IMR-90 (cell line): Measurements from ENCODE around the gene IER5L.

Experiments used
- BHLHE40 ChIP-seq: fragments of 150-350 bp; IDR thresholded peaks from 2 replicates; pipeline ENCODE4 v1.6.1; 2016; ENCODE audit warnings: mild to moderate bottlenecking, low read depth, low read length
- CTCF ChIP-seq: conservative IDR thresholded peaks from 2 replicates; pipeline ENCODE4 v1.5.1; 2012; ENCODE audit warnings: mild to moderate bottlenecking, low read depth, low read length, improper control_type of control experiment
- ELK1 ChIP-seq: fragments of 150-350 bp; IDR thresholded peaks from 2 replicates; pipeline ENCODE4 v1.6.1; 2016; ENCODE audit warnings: low read depth, mild to moderate bottlenecking, low read length, moderate library complexity, borderline replicate concordance
- MAFK ChIP-seq: IDR thresholded peaks from 2 replicates; pipeline ENCODE4 v1.6.1; 2012; ENCODE audit warnings: low read depth, low read length, improper control_type of control experiment
- MAZ ChIP-seq: IDR thresholded peaks from 2 replicates; pipeline ENCODE4 v1.6.1; 2012; ENCODE audit warnings: low read depth, mild to moderate bottlenecking, low read length, improper control_type of control experiment, moderate library complexity, borderline replicate concordance
- MXI1 ChIP-seq: IDR thresholded peaks from 2 replicates; pipeline ENCODE4 v1.6.1; 2012; ENCODE audit warnings: low read depth, mild to moderate bottlenecking, low read length, moderate library complexity, borderline replicate concordance
- POLR2A ChIP-seq: IDR thresholded peaks from 2 replicates; pipeline ENCODE4 v1.6.1; 2012; ENCODE audit warnings: mild to moderate bottlenecking, low read depth, low read length
- RAD21 ChIP-seq: IDR thresholded peaks from 2 replicates; pipeline ENCODE4 v1.6.1; 2012; ENCODE audit warnings: low read length, improper control_type of control experiment
- RFX5 ChIP-seq: IDR thresholded peaks from 2 replicates; pipeline ENCODE4 v1.8.0; 2012; ENCODE audit warnings: low read depth, mild to moderate bottlenecking, low read length, moderate library complexity

- TF ChIP-seq RAD21 (no peak), CTCF (no peak), MXI1 (no peak), RFX5 (no peak), BHLHE40 (no peak), ELK1 (no peak), MAFK (no peak), POLR2A (no peak; the same call in 1 of the 2 replicates), MAZ (no peak)
Measured at GRCh38 chr9:129140397-129141065, 37.5 kb downstream of the IER5L start.
